Fibroblast of skin of left biceps (primary cell): Measurements from ENCODE around the gene HIGD1B.
A peak's percentile ranks its signal among the peaks of the same experiment; 100 is the strongest.

Experiments used
- DNase-seq, 2 experiments: peaks; one replicate each; pipeline ENCODE4 v3.0.0-alpha.2; 2013; ENCODE audit warnings: low read depth in 2 of 2

Gene HIGD1B

GRCh38 chr17:44837196-44837595, 10.5 kb upstream of the HIGD1B start:
- DNase-seq = no peak

GRCh38 chr17:44840274-44840673, 7.4 kb upstream of the HIGD1B start:
- no peak for DNase-seq

GRCh38 chr17:44840936-44841335, 6.7 kb upstream of the HIGD1B start:
- no peak for DNase-seq

GRCh38 chr17:44842748-44843147, 4.9 kb upstream of the HIGD1B start:
- no peak for DNase-seq

- DNase-seq = no peak
Measured at GRCh38 chr17:44844390-44844830, 3.3 kb upstream of the HIGD1B start.

GRCh38 chr17:44846206-44846605, 1.5 kb upstream of the HIGD1B start:
- no peak for DNase-seq

- no peak for DNase-seq
Measured at GRCh38 chr17:44848257-44848795, 643 bp downstream of the HIGD1B start.

DNA sequence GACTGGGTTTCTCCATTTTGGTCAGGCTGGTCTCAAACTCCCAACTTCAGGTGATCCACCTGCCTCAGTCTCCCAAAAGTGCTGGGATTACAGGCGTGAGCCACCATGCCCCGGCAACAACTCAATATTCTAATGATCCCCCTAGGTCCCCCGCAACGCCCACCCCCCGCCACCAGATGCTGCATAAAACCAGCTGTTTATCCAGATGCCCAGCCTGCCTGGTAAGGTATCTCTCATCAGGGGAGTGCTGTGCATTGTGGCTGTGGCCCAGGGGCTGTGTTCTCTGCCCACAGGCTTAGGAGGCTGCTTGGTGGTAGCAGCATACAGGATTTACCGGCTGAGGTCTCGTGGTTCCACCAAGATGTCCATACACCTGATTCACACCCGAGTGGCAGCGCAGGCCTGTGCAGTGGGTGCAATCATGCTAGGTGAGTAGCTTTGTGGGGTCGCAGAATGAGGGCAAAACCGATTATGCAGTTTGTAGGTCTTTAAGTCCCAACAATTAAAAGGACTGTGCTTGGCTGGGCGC, 1.3 kb downstream of the HIGD1B start:
- DNase-seq = no peak

DNA sequence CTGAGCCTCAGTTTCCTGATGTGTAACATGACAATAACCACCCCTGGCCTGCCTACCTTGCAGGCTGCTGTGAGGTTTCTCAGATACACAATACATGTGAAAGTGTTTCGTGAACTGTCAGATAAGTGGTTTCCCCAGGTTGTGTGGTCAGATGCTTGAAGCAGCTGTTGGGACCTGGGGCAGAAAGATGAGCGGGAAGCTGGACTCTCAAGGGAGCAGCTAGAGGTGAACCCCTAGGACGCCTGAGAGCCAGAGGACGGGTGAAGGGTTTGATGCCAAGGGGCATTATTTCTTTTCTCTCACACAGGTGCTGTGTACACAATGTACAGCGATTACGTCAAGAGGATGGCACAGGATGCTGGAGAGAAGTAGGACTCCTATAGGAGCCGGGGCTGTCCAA, 2.3 kb downstream of the HIGD1B start:
- DNase-seq = no peak

GRCh38 chr17:44850612-44851011, 2.9 kb downstream of the HIGD1B start:
- DNase-seq = no peak

DNA sequence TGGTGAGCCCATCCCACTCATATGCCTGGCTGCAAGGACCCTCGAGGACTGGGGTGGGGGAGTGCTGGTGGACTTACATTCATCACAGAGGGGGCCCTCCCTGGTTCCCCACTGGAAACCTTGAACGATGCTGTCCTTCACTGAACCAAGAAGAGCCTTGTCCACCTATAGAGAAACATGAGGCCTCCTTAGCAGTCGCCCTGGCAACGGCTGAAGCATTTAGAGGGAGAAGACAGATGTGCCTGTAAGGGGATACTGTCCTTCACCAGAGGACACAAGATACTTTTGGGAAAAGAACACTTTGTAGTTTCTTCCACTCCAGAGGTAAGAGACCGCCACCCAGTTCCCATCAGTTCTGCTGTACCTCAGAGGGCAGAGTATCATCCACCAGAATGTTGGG, 6.5 kb downstream of the HIGD1B start:
- no peak for DNase-seq

- DNase-seq = no peak
Measured at GRCh38 chr17:44859701-44860100, 12.0 kb downstream of the HIGD1B start.

DNA sequence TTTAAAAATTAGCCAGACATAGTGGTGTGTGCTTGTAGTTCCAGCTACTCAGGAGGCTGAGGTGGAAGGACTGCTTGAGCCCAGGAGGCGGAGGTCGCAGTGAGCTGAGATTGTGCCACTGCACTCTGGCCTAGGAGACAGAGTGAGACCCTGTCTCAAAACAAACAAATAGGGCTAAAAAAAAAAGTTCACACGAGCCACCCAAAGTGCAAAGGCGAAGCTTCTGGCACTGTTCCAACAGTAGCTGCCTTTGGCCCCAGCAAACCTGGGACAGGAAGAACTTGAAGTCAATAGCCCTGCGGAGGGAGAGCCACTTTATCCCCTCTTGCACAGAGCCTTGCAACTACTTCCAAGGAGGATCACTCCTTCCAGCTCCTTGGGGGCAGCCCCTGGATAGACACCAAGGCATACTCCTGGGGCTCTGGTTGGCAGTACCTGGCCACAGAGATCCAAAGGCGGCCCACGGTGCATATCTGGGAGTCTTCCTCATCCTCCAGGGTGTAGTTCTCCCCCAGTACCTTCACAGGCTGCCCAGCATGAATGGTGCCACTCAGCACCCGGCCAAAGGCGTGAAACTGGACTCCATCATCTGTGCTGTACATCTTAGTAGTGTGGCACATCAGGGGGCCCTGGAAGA, 14.7 kb downstream of the HIGD1B start:
- no peak for DNase-seq

DNA sequence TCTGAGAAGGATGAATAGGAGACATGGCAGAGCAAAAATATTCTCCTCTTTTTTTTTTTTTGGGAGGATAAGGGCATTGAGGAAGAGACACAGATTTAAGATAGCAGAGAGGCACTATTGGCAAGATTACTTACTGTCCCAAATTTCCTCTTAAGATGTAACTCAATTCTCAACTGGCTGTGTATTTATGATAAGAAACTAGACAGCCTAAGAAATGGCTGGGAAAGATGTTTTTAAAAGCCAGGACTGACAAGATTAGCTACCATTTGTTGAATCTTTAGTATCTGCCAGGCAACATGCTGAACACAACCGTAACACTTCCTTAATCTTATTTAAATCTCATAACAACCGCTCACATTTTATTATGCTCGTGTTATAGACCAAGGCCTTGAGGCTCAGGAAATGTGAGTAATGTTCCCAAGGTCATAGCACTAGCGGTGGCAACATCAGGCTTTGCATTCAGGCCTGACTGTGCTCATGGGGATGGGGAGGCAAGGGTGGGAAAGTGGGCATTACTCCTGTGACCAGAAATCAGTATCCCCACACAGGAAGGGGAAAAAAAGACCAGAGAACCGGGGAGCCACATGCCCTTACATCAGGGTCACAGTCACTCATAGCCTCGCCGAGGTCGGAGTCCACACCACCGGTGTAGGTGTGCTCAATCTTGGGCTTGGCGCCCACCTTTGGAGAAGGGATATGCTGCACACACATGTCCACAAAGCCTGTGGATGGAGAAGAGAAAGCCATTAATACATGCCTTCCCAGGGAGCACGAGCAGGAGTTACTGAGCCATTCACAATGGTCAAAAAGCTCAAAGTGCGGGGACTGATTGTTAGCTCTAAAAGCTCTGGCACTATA, 15.6 kb downstream of the HIGD1B start:
- no peak for DNase-seq

- DNase-seq = no peak
Measured at GRCh38 chr17:44864831-44865230, 17.1 kb downstream of the HIGD1B start.

DNA sequence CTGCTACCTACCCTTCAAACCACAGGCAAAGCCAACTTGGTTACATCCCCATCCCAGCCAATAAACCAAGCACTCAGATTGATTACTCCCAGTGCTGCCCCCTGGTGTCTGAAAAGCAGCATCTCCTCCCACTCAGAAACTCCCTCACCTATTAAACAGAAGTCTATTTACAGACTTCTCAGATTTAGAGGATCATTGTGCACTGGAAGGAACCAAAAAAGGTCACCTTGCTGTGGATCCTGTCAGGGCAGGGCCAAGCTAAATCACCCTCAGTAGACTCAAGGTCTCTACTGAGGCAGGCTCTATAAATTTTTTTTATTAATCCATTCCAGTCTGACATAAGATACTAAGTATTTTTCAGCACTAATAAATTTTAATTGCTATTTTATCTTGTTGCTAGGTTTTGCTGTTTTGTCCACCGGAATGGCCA, 17.6 kb downstream of the HIGD1B start:
- peak; percentile 46 to 56 for DNase-seq

- peak; percentile 71 to 75 for DNase-seq
Measured at GRCh38 chr17:44865931-44866330, 18.2 kb downstream of the HIGD1B start.

DNA sequence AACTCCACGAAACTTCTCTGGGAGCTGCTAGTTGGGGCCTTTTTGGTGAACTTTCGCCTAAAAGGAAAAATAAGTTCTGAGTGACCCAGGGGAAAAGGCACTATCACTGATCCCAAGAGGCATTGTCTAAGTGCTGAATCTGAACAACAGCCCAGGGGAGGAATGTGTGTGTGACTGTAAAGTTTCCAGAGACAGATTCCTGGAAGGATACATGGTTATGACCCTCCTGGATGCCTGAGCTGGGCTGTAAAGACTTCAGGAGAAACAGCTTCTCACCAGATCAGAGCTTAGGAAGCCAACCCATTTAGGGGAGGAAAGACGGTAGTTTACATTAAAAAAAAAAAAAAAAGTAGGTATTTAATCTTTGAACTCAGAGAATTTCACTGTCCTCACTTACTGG, 20.2 kb downstream of the HIGD1B start:
- no peak for DNase-seq

- no peak for DNase-seq
Measured at GRCh38 chr17:44871556-44871955, 23.9 kb downstream of the HIGD1B start.

GRCh38 chr17:44872131-44872768, 24.6 kb downstream of the HIGD1B start:
- no peak for DNase-seq

GRCh38 chr17:44875761-44876160, 28.1 kb downstream of the HIGD1B start:
- DNase-seq = no peak

DNA sequence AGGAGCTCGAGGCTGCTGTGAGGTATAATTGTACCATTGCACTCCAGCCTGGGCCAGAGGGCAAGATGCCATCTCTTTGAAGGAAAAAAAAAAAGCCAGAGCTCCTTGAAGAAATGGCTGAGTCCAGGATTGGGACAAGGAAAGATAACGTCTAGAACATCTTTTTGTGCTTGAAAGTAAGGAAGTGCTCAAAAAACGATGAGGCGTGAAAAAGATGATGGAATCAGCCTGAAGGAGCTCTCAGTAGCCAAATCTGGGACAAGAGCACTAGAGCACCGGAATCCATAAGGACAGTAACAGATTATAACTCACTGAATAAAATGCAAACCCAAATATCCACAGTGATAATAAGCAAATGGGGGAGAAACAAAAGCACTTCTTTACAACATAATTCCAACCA, 29.4 kb downstream of the HIGD1B start:
- no peak for DNase-seq
